Fibroblast of skin of left quadriceps (primary cell): Measurements from ENCODE around the gene PACSIN1.

Experiments
- DNase-seq, 2 experiments: peaks; one replicate each; pipeline ENCODE4 v3.0.0-alpha.2; 2013; ENCODE audit warnings: low read depth in 2 of 2

PACSIN1 gene

GRCh38 chr6:34562350-34562749 is 96.5 kb downstream of the PACSIN1 start:
- no peak for DNase-seq

- no peak for DNase-seq
Measured at GRCh38 chr6:34562861-34563512, 97.1 kb downstream of the PACSIN1 start.

- no peak for DNase-seq
Measured at GRCh38 chr6:34563513-34563870, 97.6 kb downstream of the PACSIN1 start.

- no peak for DNase-seq
Measured at GRCh38 chr6:34564181-34564580, 98.3 kb downstream of the PACSIN1 start.

- DNase-seq = no peak
Measured at GRCh38 chr6:34565722-34566137, 99.9 kb downstream of the PACSIN1 start.

GRCh38 chr6:34566830-34567546 is 101.1 kb downstream of the PACSIN1 start:
- DNase-seq = no peak

- no peak for DNase-seq
Measured at GRCh38 chr6:34568341-34569201, 102.7 kb downstream of the PACSIN1 start.

GRCh38 chr6:34569361-34569973 is 103.6 kb downstream of the PACSIN1 start:
- DNase-seq = no peak

- DNase-seq = no peak
Measured at GRCh38 chr6:34570066-34570833, 104.4 kb downstream of the PACSIN1 start.

GRCh38 chr6:34571388-34571787 is 105.5 kb downstream of the PACSIN1 start:
- DNase-seq = no peak

GRCh38 chr6:34572021-34572420 is 106.1 kb downstream of the PACSIN1 start:
- DNase-seq = no peak

GRCh38 chr6:34572585-34572984 is 106.7 kb downstream of the PACSIN1 start:
- DNase-seq = no peak

- no peak for DNase-seq
Measured at GRCh38 chr6:34573567-34574183, 107.8 kb downstream of the PACSIN1 start.

GRCh38 chr6:34574647-34575293 is 108.9 kb downstream of the PACSIN1 start:
- no peak for DNase-seq

GRCh38 chr6:34575326-34575725 is 109.5 kb downstream of the PACSIN1 start:
- no peak for DNase-seq

- no peak for DNase-seq
Measured at GRCh38 chr6:34576286-34576955, 110.5 kb downstream of the PACSIN1 start.

- DNase-seq = no peak
Measured at GRCh38 chr6:34578445-34579262, 112.8 kb downstream of the PACSIN1 start.

GRCh38 chr6:34580707-34581560 is 115.1 kb downstream of the PACSIN1 start:
- no peak for DNase-seq
